ENCODE measurements around the gene RNF168.
"Not testable (repeated sequence)": the region's sequence is repeated elsewhere in the genome, so short reads cannot be mapped to it uniquely, and the experiment has no call there.

The RNF168 gene

GRCh38 chr3:196458063-196458462 lies 45.5 kb downstream of the RNF168 start:
- Histone ChIP-seq H3K27ac (ENCODE audit: low read length) (no peak overlapping the region), H3K4me1 (ENCODE audit: control insufficient read depth, low read depth, low read length) (no peaks in the 10 kb centered on the region), H3K36me3 (ENCODE audit: control insufficient read depth, low read depth, low read length) (no peaks in the 10 kb centered on the region), H3K4me3 (ENCODE audit: low read length) (no peak overlapping the region), H3K9ac (ENCODE audit: low read length) (no peak overlapping the region), H3K27me3 (ENCODE audit: control insufficient read depth, insufficient read depth, low read length) (no peaks in the 10 kb centered on the region), H3K9me3 (ENCODE audit: control insufficient read depth, low read depth, low read length) (no peaks in the 10 kb centered on the region)

- not testable (repeated sequence) for H3K9me3 ChIP-seq (ENCODE audit: control insufficient read depth, low read depth, low read length); H3K27me3 ChIP-seq (ENCODE audit: control insufficient read depth, insufficient read depth, low read length); H3K9ac ChIP-seq (ENCODE audit: low read length); H3K27ac ChIP-seq (ENCODE audit: low read length); H3K4me1 ChIP-seq (ENCODE audit: control insufficient read depth, low read depth, low read length); H3K4me3 ChIP-seq (ENCODE audit: low read length); H3K36me3 ChIP-seq (ENCODE audit: control insufficient read depth, low read depth, low read length)
These were observed 46.1 kb downstream of the RNF168 start for GRCh38 chr3:196457470-196457869.

- Histone ChIP-seq H3K4me1 (ENCODE audit: control insufficient read depth, low read depth, low read length) (no peaks in the 10 kb centered on the region), H3K9me3 (ENCODE audit: control insufficient read depth, low read depth, low read length) (no peaks in the 10 kb centered on the region), H3K27ac (ENCODE audit: low read length) (no peak overlapping the region)
These were observed 48.6 kb downstream of the RNF168 start for GRCh38 chr3:196454935-196455334.

GRCh38 chr3:196445391-196445790 lies 58.2 kb downstream of the RNF168 start:
- not testable (repeated sequence) for H3K9me3 ChIP-seq (ENCODE audit: control insufficient read depth, low read depth, low read length); H3K36me3 ChIP-seq (ENCODE audit: control insufficient read depth, low read depth, low read length); H3K4me3 ChIP-seq (ENCODE audit: low read length); H3K9ac ChIP-seq (ENCODE audit: low read length); H3K27me3 ChIP-seq (ENCODE audit: control insufficient read depth, insufficient read depth, low read length); H3K27ac ChIP-seq (ENCODE audit: low read length); H3K4me1 ChIP-seq (ENCODE audit: control insufficient read depth, low read depth, low read length)

More at GRCh38 chr3:196454935-196455334, 48.6 kb downstream of the RNF168 start:
- H3K27me3 ChIP-seq (ENCODE audit: control insufficient read depth, insufficient read depth, low read length), result no peaks in the 10 kb centered on the region
- no peak overlapping the region for H3K9ac ChIP-seq (ENCODE audit: low read length)
- H3K4me3 ChIP-seq (ENCODE audit: low read length), result no peak overlapping the region
- no peaks in the 10 kb centered on the region for H3K36me3 ChIP-seq (ENCODE audit: control insufficient read depth, low read depth, low read length)

- Histone ChIP-seq H3K4me1 (ENCODE audit: control insufficient read depth, low read depth, low read length) (no peaks in the 10 kb centered on the region), H3K4me3 (ENCODE audit: low read length) (no peak overlapping the region), H3K9ac (ENCODE audit: low read length) (no peak overlapping the region), H3K36me3 (ENCODE audit: control insufficient read depth, low read depth, low read length) (no peaks in the 10 kb centered on the region), H3K27me3 (ENCODE audit: control insufficient read depth, insufficient read depth, low read length) (no peaks in the 10 kb centered on the region), H3K9me3 (ENCODE audit: control insufficient read depth, low read depth, low read length) (no peaks in the 10 kb centered on the region), H3K27ac (ENCODE audit: low read length) (no peak overlapping the region)
These were observed 59.1 kb downstream of the RNF168 start for GRCh38 chr3:196444500-196444894.

GRCh38 chr3:196440696-196441095 lies 62.9 kb downstream of the RNF168 start:
- H3K36me3 ChIP-seq (ENCODE audit: control insufficient read depth, low read depth, low read length), result no peaks in the 10 kb centered on the region
- H3K9ac ChIP-seq (ENCODE audit: low read length), result no peak overlapping the region
- no peaks in the 10 kb centered on the region for H3K27me3 ChIP-seq (ENCODE audit: control insufficient read depth, insufficient read depth, low read length)
- H3K4me3 ChIP-seq (ENCODE audit: low read length), result no peak overlapping the region
- H3K4me1 ChIP-seq (ENCODE audit: control insufficient read depth, low read depth, low read length), result no peaks in the 10 kb centered on the region
- no peak overlapping the region for H3K27ac ChIP-seq (ENCODE audit: low read length)
- H3K9me3 ChIP-seq (ENCODE audit: control insufficient read depth, low read depth, low read length), result no peaks in the 10 kb centered on the region

GRCh38 chr3:196440041-196440537 lies 63.5 kb downstream of the RNF168 start:
- Histone ChIP-seq H3K4me1 (ENCODE audit: control insufficient read depth, low read depth, low read length) (no peaks in the 10 kb centered on the region), H3K36me3 (ENCODE audit: control insufficient read depth, low read depth, low read length) (no peaks in the 10 kb centered on the region), H3K27ac (ENCODE audit: low read length) (no peak overlapping the region), H3K4me3 (ENCODE audit: low read length) (no peak overlapping the region), H3K9ac (ENCODE audit: low read length) (no peak overlapping the region), H3K27me3 (ENCODE audit: control insufficient read depth, insufficient read depth, low read length) (no peaks in the 10 kb centered on the region), H3K9me3 (ENCODE audit: control insufficient read depth, low read depth, low read length) (no peaks in the 10 kb centered on the region)

- Histone ChIP-seq H3K27ac (ENCODE audit: low read length) (peak within 1 kb of the TSS; percentile 71), H3K27me3 (ENCODE audit: control insufficient read depth, insufficient read depth, low read length) (no peaks in the 10 kb centered on the region)
These were observed 71.3 kb downstream of the RNF168 start, which contains the start of gene UBXN7 for GRCh38 chr3:196432137-196432879. UBXN7 (minus strand) TSS chr3:196432427; CDS start chr3:196432399, 28 bp downstream.

GRCh38 chr3:196431181-196432136 lies 72.1 kb downstream of the RNF168 start:
- Histone ChIP-seq H3K4me1 (ENCODE audit: control insufficient read depth, low read depth, low read length) (no peaks in the 10 kb centered on the region), H3K4me3 (ENCODE audit: low read length) (peak overlapping the region; percentile 84), H3K27me3 (ENCODE audit: control insufficient read depth, insufficient read depth, low read length) (no peaks in the 10 kb centered on the region), H3K27ac (ENCODE audit: low read length) (peak overlapping the region; percentile 71), H3K9me3 (ENCODE audit: control insufficient read depth, low read depth, low read length) (no peaks in the 10 kb centered on the region), H3K9ac (ENCODE audit: low read length) (peak overlapping the region; percentile 89), H3K36me3 (ENCODE audit: control insufficient read depth, low read depth, low read length) (peaks cover 8% of the 10 kb centered on the region)

More at GRCh38 chr3:196432137-196432879, 71.3 kb downstream of the RNF168 start, which contains the start of gene UBXN7:
- no peaks in the 10 kb centered on the region for H3K9me3 ChIP-seq (ENCODE audit: control insufficient read depth, low read depth, low read length)
- H3K36me3 ChIP-seq (ENCODE audit: control insufficient read depth, low read depth, low read length), result peaks cover 8% of the 10 kb centered on the region
- no peaks in the 10 kb centered on the region for H3K4me1 ChIP-seq (ENCODE audit: control insufficient read depth, low read depth, low read length)
- H3K4me3 ChIP-seq (ENCODE audit: low read length), result peak within 1 kb of the TSS; percentile 84
- peak within 1 kb of the TSS; percentile 89 for H3K9ac ChIP-seq (ENCODE audit: low read length)

GRCh38 chr3:196428041-196428440 lies 75.5 kb downstream of the RNF168 start:
- no peak overlapping the region for H3K9ac ChIP-seq (ENCODE audit: low read length)
- H3K4me3 ChIP-seq (ENCODE audit: low read length), result no peak overlapping the region
- H3K27ac ChIP-seq (ENCODE audit: low read length), result no peak overlapping the region
- H3K36me3 ChIP-seq (ENCODE audit: control insufficient read depth, low read depth, low read length), result peaks cover 8% of the 10 kb centered on the region
- H3K27me3 ChIP-seq (ENCODE audit: control insufficient read depth, insufficient read depth, low read length), result no peaks in the 10 kb centered on the region
- no peaks in the 10 kb centered on the region for H3K9me3 ChIP-seq (ENCODE audit: control insufficient read depth, low read depth, low read length)
- no peaks in the 10 kb centered on the region for H3K4me1 ChIP-seq (ENCODE audit: control insufficient read depth, low read depth, low read length)

- not testable (repeated sequence) for H3K27me3 ChIP-seq (ENCODE audit: control insufficient read depth, insufficient read depth, low read length); H3K27ac ChIP-seq (ENCODE audit: low read length); H3K9me3 ChIP-seq (ENCODE audit: control insufficient read depth, low read depth, low read length); H3K36me3 ChIP-seq (ENCODE audit: control insufficient read depth, low read depth, low read length); H3K9ac ChIP-seq (ENCODE audit: low read length); H3K4me1 ChIP-seq (ENCODE audit: control insufficient read depth, low read depth, low read length); H3K4me3 ChIP-seq (ENCODE audit: low read length)
These were observed 79.1 kb downstream of the RNF168 start for GRCh38 chr3:196424421-196424820.
